SK-N-SH treated with all-trans-retinoic acid at 6 μM for 48 hours (cell line): ENCODE measurements around the gene KLF5.

Experiments
- ATAC-seq: fragments of 200-7000 bp; cut with Tn5 transposase; 3 replicates; pipeline ENCODE4 v1.9.1; 2020; ENCODE audit warnings: mild to moderate bottlenecking, moderate library complexity
- ARNTL ChIP-seq: fragments of 450-650 bp; formaldehyde crosslinking; IDR thresholded peaks from 2 replicates; pipeline ENCODE4 v1.5.0; 2020; ENCODE audit warnings: low read depth, mild to moderate bottlenecking, moderate library complexity, borderline replicate concordance
- BACH2 ChIP-seq: fragments of 250-450 bp; sonication (Bioruptor Pico); IDR thresholded peaks from 2 replicates; pipeline ENCODE4 v1.9.0; 2021; ENCODE audit warnings: mild to moderate bottlenecking, borderline replicate concordance
- CREB5 ChIP-seq: fragments of 250-450 bp; sonication (Bioruptor Pico); IDR thresholded peaks from 2 replicates; pipeline ENCODE4 v1.5.1; 2020; ENCODE audit warnings: low read depth, mild to moderate bottlenecking, moderate library complexity
- CSDC2 ChIP-seq: fragments of 250-450 bp; sonication (Bioruptor Pico); IDR thresholded peaks from 2 replicates; pipeline ENCODE4 v1.5.0; 2020; ENCODE audit warnings: mild to moderate bottlenecking, moderate library complexity
- CSRNP3 ChIP-seq: fragments of 250-450 bp; sonication (Bioruptor Pico); IDR thresholded peaks from 2 replicates; pipeline ENCODE4 v1.5.1; 2021; ENCODE audit warnings: mild to moderate bottlenecking, moderate library complexity
- ESRRG ChIP-seq: fragments of 250-450 bp; sonication (Bioruptor Pico); IDR thresholded peaks from 2 replicates; pipeline ENCODE4 v1.6.1; 2021; ENCODE audit warnings: mild to moderate bottlenecking
- GLIS3 ChIP-seq: fragments of 250-450 bp; sonication (Bioruptor Pico); IDR thresholded peaks from 2 replicates; pipeline ENCODE4 v1.5.0; 2020; ENCODE audit warnings: mild to moderate bottlenecking, moderate library complexity
- ISL1 ChIP-seq: fragments of 250-450 bp; sonication (Bioruptor Pico); IDR thresholded peaks from 2 replicates; pipeline ENCODE4 v2.1.2; 2022; ENCODE audit warnings: mild to moderate bottlenecking, moderate library complexity
- OSR1 ChIP-seq: fragments of 250-450 bp; sonication (Bioruptor Pico); IDR thresholded peaks from 2 replicates; pipeline ENCODE4 v1.8.0; 2022; ENCODE audit warnings: moderate library complexity, mild to moderate bottlenecking, inconsistent platforms
- POU6F1 ChIP-seq: fragments of 250-450 bp; sonication (Bioruptor Pico); IDR thresholded peaks from 2 replicates; pipeline ENCODE4 v1.8.0; 2021; ENCODE audit warnings: low read depth, mild to moderate bottlenecking, moderate library complexity, borderline replicate concordance
- RARB ChIP-seq: fragments of 250-450 bp; sonication (Bioruptor Pico); IDR thresholded peaks from 2 replicates; pipeline ENCODE4 v1.8.0; 2021; ENCODE audit warnings: mild to moderate bottlenecking, moderate library complexity
- SNAI2 ChIP-seq: fragments of 250-450 bp; sonication (Bioruptor Pico); IDR thresholded peaks from 2 replicates; pipeline ENCODE4 v1.5.0; 2020; ENCODE audit warnings: mild to moderate bottlenecking, moderate library complexity
- TCF4 ChIP-seq: fragments of 250-450 bp; sonication (Bioruptor Pico); IDR thresholded peaks from 2 replicates; pipeline ENCODE4 v1.8.0; 2021; ENCODE audit warnings: mild to moderate bottlenecking, moderate library complexity, borderline replicate concordance
- TOX ChIP-seq: fragments of 250-450 bp; sonication (Bioruptor Pico); IDR thresholded peaks from 2 replicates; pipeline ENCODE4 v1.8.0; 2021; ENCODE audit warnings: mild to moderate bottlenecking, moderate library complexity, borderline replicate concordance
- TSHZ2 ChIP-seq: fragments of 250-450 bp; sonication (Bioruptor Pico); IDR thresholded peaks from 2 replicates; pipeline ENCODE4 v1.5.0; 2020; ENCODE audit warnings: mild to moderate bottlenecking, moderate library complexity
- ZC3H10 ChIP-seq: fragments of 250-450 bp; sonication (Bioruptor Pico); IDR thresholded peaks from 2 replicates; pipeline ENCODE4 v1.5.1; 2021; ENCODE audit warnings: mild to moderate bottlenecking, moderate library complexity
- ZFP3 ChIP-seq: fragments of 250-450 bp; sonication (Bioruptor Pico); IDR thresholded peaks from 2 replicates; pipeline ENCODE4 v1.5.0; 2020; ENCODE audit warnings: mild to moderate bottlenecking, moderate library complexity
- ZFP30 ChIP-seq: fragments of 450-650 bp; formaldehyde crosslinking; IDR thresholded peaks from 2 replicates; pipeline ENCODE4 v1.5.0; 2022; ENCODE audit warnings: mild to moderate bottlenecking, moderate library complexity
- ZNF565 ChIP-seq: fragments of 450-650 bp; formaldehyde crosslinking; conservative IDR thresholded peaks from 2 replicates; pipeline ENCODE4 v1.5.0; 2020; ENCODE audit warnings: low read depth, mild to moderate bottlenecking, moderate library complexity
- ZNF70 ChIP-seq: fragments of 450-650 bp; formaldehyde crosslinking; IDR thresholded peaks from 2 replicates; pipeline ENCODE4 v1.5.0; 2020; ENCODE audit warnings: mild to moderate bottlenecking, moderate library complexity
- ZNF8 ChIP-seq: fragments of 450-650 bp; formaldehyde crosslinking; IDR thresholded peaks from 2 replicates; pipeline ENCODE4 v1.5.0; 2020; ENCODE audit warnings: mild to moderate bottlenecking, moderate library complexity

Gene KLF5

GRCh38 chr13:73057284-73058063 lies 1.3 kb upstream of the KLF5 start:
- ATAC-seq: no peak
- TF ChIP-seq ZFP30 (CRISPR knock-in tag) (no peak), GLIS3 (no peak), TCF4 (CRISPR knock-in tag) (no peak), ZNF8 (CRISPR knock-in tag) (no peak), ARNTL (no peak), ZC3H10 (CRISPR knock-in tag) (no peak), RARB (CRISPR knock-in tag) (no peak), CREB5 (CRISPR knock-in tag) (no peak), TSHZ2 (CRISPR knock-in tag) (no peak)

- TF ChIP-seq CREB5 (CRISPR knock-in tag) (no peak), CSRNP3 (CRISPR knock-in tag) (no peak), BACH2 (no peak), TOX (no peak)
- no peak for ATAC-seq
Measured at GRCh38 chr13:73058064-73058313, 816 bp upstream of the KLF5 start.

GRCh38 chr13:73058432-73058735 lies 421 bp upstream of the KLF5 start:
- ATAC-seq: no peak

GRCh38 chr13:73059460-73060250 lies 850 bp downstream of the KLF5 start:
- peak; percentile 4 for ATAC-seq
- TF ChIP-seq ZC3H10 (CRISPR knock-in tag) (no peak), OSR1 (CRISPR knock-in tag) (no peak), CSDC2 (CRISPR knock-in tag) (no peak), ESRRG (CRISPR knock-in tag) (no peak), ISL1 (CRISPR knock-in tag) (no peak), BACH2 (no peak), SNAI2 (CRISPR knock-in tag) (no peak), POU6F1 (CRISPR knock-in tag) (no peak), CSRNP3 (CRISPR knock-in tag) (no peak), ZNF8 (CRISPR knock-in tag) (no peak), ZNF70 (CRISPR knock-in tag) (no peak), ZNF565 (no peak), ZFP30 (CRISPR knock-in tag) (no peak), GLIS3 (no peak), ZFP3 (no peak)

More at GRCh38 chr13:73058432-73058735, 421 bp upstream of the KLF5 start:
- no peak for TF ChIP-seq ZNF8 (CRISPR knock-in tag)
- TF ChIP-seq RARB (CRISPR knock-in tag): no peak
- TF ChIP-seq ARNTL: no peak
- no peak for TF ChIP-seq CSRNP3 (CRISPR knock-in tag)
- no peak for TF ChIP-seq BACH2
- TF ChIP-seq ISL1 (CRISPR knock-in tag): no peak
- no peak for TF ChIP-seq OSR1 (CRISPR knock-in tag)
- no peak for TF ChIP-seq ZFP3
